Naive thymus-derived CD4-positive, alpha-beta T cell (primary cell): Measurements from ENCODE around the gene EHBP1L1. TPM values are rescaled to one million over a fixed set of nuclear protein-coding genes. Genes with fewer than 3 reads are reported as not detected.

Experiments used
- ATAC-seq: fragments of 150-1000 bp; cut with Tn5 transposase; 2 replicates; pipeline ENCODE4 v1.10.0; 2021; ENCODE audit warnings: mild to moderate bottlenecking, moderate library complexity
- CTCF ChIA-PET: fragments of 350-600 bp; sonication (Branson Sonifier 250); formaldehyde crosslinking; loops from one replicate; lab custom pipeline; 2021; ENCODE audit warnings: antibody characterized with exemption; lab: Charles Lee
- POLR2A ChIA-PET: fragments of 350-600 bp; sonication (Branson Sonifier 250); formaldehyde crosslinking; loops from one replicate; lab custom pipeline; 2021; ENCODE audit warnings: antibody characterized with exemption, inconsistent platforms; lab: Charles Lee
- DNase-seq, 9 donors: peaks; one replicate each; pipeline versions ENCODE4 v3.0.0 to v3.0.0-alpha.2; 2020 to 2022; ENCODE audit warnings: mixed read lengths in 1 of 9
- H3K27ac ChIP-seq: one replicate; pipeline ENCODE4 v1.7.0; 2013; ENCODE audit warnings: mild to moderate bottlenecking, low read depth, low read length, moderate library complexity
- H3K27me3 ChIP-seq, 2 donors: one replicate each; pipeline ENCODE4 v1.7.0; 2013; ENCODE audit warnings: low read length in 2 of 2, mild to moderate bottlenecking in 2 of 2, moderate library complexity in 2 of 2; ENCODE audit not compliant: control insufficient read depth in 2 of 2, insufficient read depth in 2 of 2
- H3K36me3 ChIP-seq, 3 experiments: 1 replicate in 2 of 3; 2 replicates in 1 of 3; pipeline ENCODE4 v1.7.0; 2013; ENCODE audit warnings: low read length in 3 of 3, mild to moderate bottlenecking in 3 of 3, moderate library complexity in 1 of 3; ENCODE audit not compliant: insufficient read depth in 3 of 3, control insufficient read depth in 2 of 3
- H3K4me1 ChIP-seq, 2 donors: one replicate each; pipeline ENCODE4 v1.7.0; 2013; ENCODE audit warnings: low read length in 2 of 2, mild to moderate bottlenecking in 2 of 2, moderate library complexity in 1 of 2; ENCODE audit not compliant: control insufficient read depth in 2 of 2, insufficient read depth in 2 of 2
- H3K4me3 ChIP-seq: 2 replicates; pipeline ENCODE4 v1.7.0; 2013; ENCODE audit warnings: mild to moderate bottlenecking, low read length
- H3K9me3 ChIP-seq, 3 experiments: 1 replicate in 2 of 3; 2 replicates in 1 of 3; pipeline ENCODE4 v1.7.0; 2013; ENCODE audit warnings: low read length in 3 of 3; ENCODE audit not compliant: control insufficient read depth in 2 of 3
- H3K27ac Mint-ChIP-seq, 9 donors: one replicate each; pipeline ENCODE4 v1.8.0; 2020 to 2022; ENCODE audit warnings: mixed read lengths in 9 of 9, mild to moderate bottlenecking in 8 of 9, moderate library complexity in 5 of 9, inconsistent platforms in 2 of 9
- H3K27me3 Mint-ChIP-seq, 5 donors: one replicate each; pipeline ENCODE4 v1.8.0; 2021 to 2022; ENCODE audit warnings: mixed read lengths in 5 of 5, mild to moderate bottlenecking in 1 of 5
- H3K36me3 Mint-ChIP-seq, 5 donors: one replicate each; pipeline ENCODE4 v1.8.0; 2020 to 2022; ENCODE audit warnings: mixed read lengths in 5 of 5, mild to moderate bottlenecking in 3 of 5, inconsistent platforms in 1 of 5
- H3K4me1 Mint-ChIP-seq, 7 donors: one replicate each; pipeline ENCODE4 v1.8.0; 2020 to 2022; ENCODE audit warnings: mixed read lengths in 7 of 7, mild to moderate bottlenecking in 3 of 7, inconsistent platforms in 1 of 7
- H3K4me3 Mint-ChIP-seq, 10 donors: one replicate each; pipeline ENCODE4 v1.8.0; 2020 to 2022; ENCODE audit warnings: mild to moderate bottlenecking in 10 of 10, mixed read lengths in 10 of 10, moderate library complexity in 6 of 10, inconsistent platforms in 2 of 10
- H3K9me3 Mint-ChIP-seq, 11 donors: one replicate each; pipeline ENCODE4 v1.8.0; 2020 to 2022; ENCODE audit warnings: mixed read lengths in 11 of 11, mild to moderate bottlenecking in 4 of 11, inconsistent platforms in 1 of 11, moderate library complexity in 1 of 11
- intact Hi-C, 2 donors: fragments of 100-400 bp; cut with micrococcal nuclease; formaldehyde crosslinking; loops; one replicate each; pipeline ENCODE4 v1.15.1; 2023
- polyA plus RNA-seq, 2 donors: library from polyadenylated mRNA; unstranded; fragments of 300-500 nt; fragmentation: Illumina TruSeq; gene quantifications; one replicate each; pipeline ENCODE4 v1.2.3, GENCODE V29; 2021
- total RNA-seq, 6 experiments: library from RNA in 5 of 6; stranded (reverse) in 5 of 6; gene quantifications; 1 replicate in 5 of 6; 2 replicates in 1 of 6; pipeline ENCODE4 v1.2.3 and lab custom pipeline; 2021 to 2026

EHBP1L1 gene
- total and polyA plus RNA-seq, 7 experiments from 2014 or later = 12.3 to 207 (median 121) TPM

DNA sequence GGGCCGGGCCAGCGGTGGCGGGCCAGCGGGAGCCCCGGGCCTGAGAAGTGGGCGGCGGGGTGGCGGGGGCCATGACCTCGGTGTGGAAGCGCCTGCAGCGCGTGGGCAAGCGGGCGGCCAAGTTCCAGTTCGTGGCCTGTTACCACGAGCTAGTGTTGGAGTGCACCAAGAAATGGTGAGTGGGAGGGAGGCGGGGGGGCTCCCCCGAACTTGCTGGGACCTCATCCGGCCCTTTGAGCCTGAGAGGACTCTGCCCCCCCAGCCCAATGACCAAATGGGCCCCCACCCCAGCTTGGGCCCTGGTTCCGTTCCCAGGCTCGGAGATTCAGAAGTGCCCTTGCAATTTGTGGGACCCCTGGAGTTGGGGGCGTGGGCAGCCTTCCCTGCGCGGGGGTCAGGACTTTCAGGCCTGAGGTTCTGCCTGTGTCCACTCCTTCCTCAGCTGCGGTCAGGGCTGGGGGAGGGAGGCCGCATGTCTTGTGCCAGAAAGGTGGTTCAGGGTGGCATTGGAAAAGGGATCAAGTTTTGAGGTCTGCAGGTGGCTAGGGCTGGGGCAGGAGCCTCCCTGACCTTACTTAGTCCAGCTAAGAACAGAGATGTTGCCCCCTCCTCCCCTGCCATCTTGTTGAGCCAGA is 496 bp downstream of the EHBP1L1 start:
- H3K9me3 ChIP-seq = no peaks in the 10 kb centered on the region
- H3K4me1 ChIP-seq = peaks cover 41% of the 10 kb centered on the region in 2 donors
- H3K36me3 ChIP-seq = peaks cover 10 to 33% (median 12%) of the 10 kb centered on the region in 3 experiments
- peak overlapping the region; percentile 75 for H3K4me3 ChIP-seq
- POLR2A ChIA-PET = interaction anchor here (0.7 to 4.2 kb wide), 23 partner anchors 10 to 193 kb away, joined by 3 to 61 read pairs (median 6); partner anchors contain the start of genes KCNK7, LTBP3, MALAT1 and MAP3K11
- Mint-ChIP-seq H3K27me3 (no peaks in the 10 kb centered on the region), H3K9me3 (peaks cover 0 to 1% (median 0%) of the 10 kb centered on the region in 11 donors), H3K36me3 (peaks cover 0 to 20% (median 0%) of the 10 kb centered on the region in 5 donors), H3K4me1 (peaks cover 23 to 54% (median 41%) of the 10 kb centered on the region in 7 donors), H3K4me3 (peak overlapping the region; percentile 71 to 99 (median 84)), H3K27ac (peak overlapping the region; percentile 28 to 90 (median 78))
- CTCF ChIA-PET = interaction anchor here (0.6 to 3.9 kb wide), 10 partner anchors 10 to 283 kb away, joined by 3 to 36 read pairs (median 6); partner anchors contain the start of gene MUS81
- intact Hi-C loops = no loop called here
- peak in 1 of 9 donors; percentile 30 for DNase-seq
- ATAC-seq = no peak
- H3K27ac ChIP-seq = peak overlapping the region; percentile 96
- no peaks in the 10 kb centered on the region for H3K27me3 ChIP-seq

- no peaks in the 10 kb centered on the region for H3K27me3 Mint-ChIP-seq
- intact Hi-C loops = no loop called here
Observed at GRCh38 chr11:65576867-65577755, 1.3 kb downstream of the EHBP1L1 start.

GRCh38 chr11:65577756-65578109 is 1.9 kb downstream of the EHBP1L1 start:
- ChIA-PET CTCF (interaction anchor here (1.9 to 3.9 kb wide), 3 partner anchors 11 to 36 kb away, joined by 7 to 36 read pairs (median 14); no protein-coding TSS in a partner anchor), POLR2A (interaction anchor here (0.8 to 4.2 kb wide), 9 partner anchors 11 to 156 kb away, joined by 3 to 61 read pairs (median 7); partner anchors contain the start of genes MAP3K11, NEAT1 and PCNX3)
- Histone ChIP-seq H3K4me3 (peak overlapping the region; percentile 75), H3K9me3 (no peaks in the 10 kb centered on the region), H3K36me3 (peaks cover 10 to 45% (median 17%) of the 10 kb centered on the region in 3 experiments), H3K4me1 (peaks cover 32% of the 10 kb centered on the region in 2 donors), H3K27me3 (no peaks in the 10 kb centered on the region), H3K27ac (peak overlapping the region; percentile 96)
- H3K27me3 Mint-ChIP-seq = no peaks in the 10 kb centered on the region
- H3K4me1 Mint-ChIP-seq = peaks cover 19 to 48% (median 38%) of the 10 kb centered on the region in 7 donors
- no peak for ATAC-seq
- peak overlapping the region in 8 of 9 donors; percentile 8 to 88 (median 75) for H3K27ac Mint-ChIP-seq
- DNase-seq = no peak
- H3K9me3 Mint-ChIP-seq = peaks cover 0 to 1% (median 0%) of the 10 kb centered on the region in 11 donors
- intact Hi-C loops = no loop called here
- H3K36me3 Mint-ChIP-seq = peaks cover 0 to 19% (median 8%) of the 10 kb centered on the region in 5 donors
- H3K4me3 Mint-ChIP-seq = peak overlapping the region; percentile 57 to 99 (median 75)

More at GRCh38 chr11:65576867-65577755, 1.3 kb downstream of the EHBP1L1 start:
- Histone ChIP-seq H3K4me3 (peak overlapping the region; percentile 75), H3K4me1 (peaks cover 33 to 34% of the 10 kb centered on the region in 2 donors), H3K27me3 (no peaks in the 10 kb centered on the region), H3K27ac (peak overlapping the region; percentile 96), H3K36me3 (peaks cover 10 to 41% (median 17%) of the 10 kb centered on the region in 3 experiments), H3K9me3 (no peaks in the 10 kb centered on the region)
- ATAC-seq (peak; percentile 50), DNase-seq (peak in 1 of 9 donors; percentile 45)
- Mint-ChIP-seq H3K4me3 (peak overlapping the region; percentile 71 to 99 (median 84)), H3K4me1 (peaks cover 23 to 47% (median 39%) of the 10 kb centered on the region in 7 donors), H3K9me3 (peaks cover 0 to 1% (median 0%) of the 10 kb centered on the region in 11 donors), H3K27ac (peak overlapping the region; percentile 28 to 90 (median 78)), H3K36me3 (peaks cover 0 to 19% (median 5%) of the 10 kb centered on the region in 5 donors)
- ChIA-PET POLR2A (interaction anchor here (0.8 to 4.2 kb wide), 21 partner anchors 11 to 194 kb away, joined by 3 to 61 read pairs (median 6); partner anchors contain the start of genes KCNK7, LTBP3, MALAT1 and MAP3K11), CTCF (interaction anchor here (0.6 to 3.9 kb wide), 7 partner anchors 11 to 283 kb away, joined by 3 to 36 read pairs (median 6); partner anchors contain the start of gene MUS81)

GRCh38 chr11:65578134-65578533 is 2.3 kb downstream of the EHBP1L1 start:
- Histone ChIP-seq H3K4me1 (peaks cover 30% of the 10 kb centered on the region in 2 donors), H3K9me3 (no peaks in the 10 kb centered on the region), H3K36me3 (peaks cover 10 to 49% (median 17%) of the 10 kb centered on the region in 3 experiments), H3K4me3 (no peak overlapping the region), H3K27ac (peak overlapping the region; percentile 96), H3K27me3 (no peaks in the 10 kb centered on the region)
- ChIA-PET CTCF (interaction anchor here (1.9 to 3.9 kb wide), 2 partner anchors 10 to 36 kb away, joined by 7 to 36 read pairs; no protein-coding TSS in a partner anchor), POLR2A (interaction anchor here (1.3 to 4.2 kb wide), 5 partner anchors 10 to 70 kb away, joined by 3 to 61 read pairs (median 26); partner anchors contain the start of genes MAP3K11 and PCNX3)
- ATAC-seq (no peak), DNase-seq (no peak)
- Mint-ChIP-seq H3K27ac (peak overlapping the region; percentile 8 to 88 (median 74)), H3K4me3 (peak overlapping the region; percentile 57 to 99 (median 75)), H3K27me3 (no peaks in the 10 kb centered on the region), H3K9me3 (no peaks in the 10 kb centered on the region), H3K4me1 (peaks cover 19 to 46% (median 38%) of the 10 kb centered on the region in 7 donors), H3K36me3 (peaks cover 0 to 17% (median 10%) of the 10 kb centered on the region in 5 donors)
- intact Hi-C loops = no loop called here

DNA sequence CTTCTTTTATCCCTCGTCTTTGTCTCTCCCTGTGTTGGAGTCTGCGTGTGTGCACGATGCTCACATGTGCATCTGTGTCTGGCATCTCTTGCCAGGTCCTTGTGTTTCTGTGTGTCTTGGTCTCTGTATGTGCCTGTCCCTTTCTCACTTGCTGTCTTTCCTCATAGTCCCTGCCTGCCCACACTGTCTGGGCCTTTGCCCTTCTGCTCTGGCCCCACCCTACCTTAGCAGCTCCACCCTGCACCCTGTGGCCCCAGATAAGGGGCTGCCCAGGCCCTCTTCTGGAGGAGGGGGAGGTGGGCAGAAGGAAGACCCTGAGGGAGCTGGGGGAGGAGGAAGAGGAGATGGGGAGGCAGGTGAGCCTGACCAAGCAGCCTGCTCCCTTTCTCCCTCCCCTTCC is 2.8 kb downstream of the EHBP1L1 start:
- no peaks in the 10 kb centered on the region for H3K9me3 ChIP-seq
- Mint-ChIP-seq H3K27me3 (no peaks in the 10 kb centered on the region), H3K27ac (peak overlapping the region; percentile 8 to 88 (median 74)), H3K9me3 (no peaks in the 10 kb centered on the region), H3K4me1 (peaks cover 19 to 43% (median 38%) of the 10 kb centered on the region in 7 donors), H3K4me3 (peak overlapping the region; percentile 55 to 99 (median 72)), H3K36me3 (peaks cover 0 to 14% (median 10%) of the 10 kb centered on the region in 5 donors)
- intact Hi-C loops = no loop called here
- peaks cover 25 to 29% of the 10 kb centered on the region in 2 donors for H3K4me1 ChIP-seq
- CTCF ChIA-PET = no interaction called here
- H3K27me3 ChIP-seq = no peaks in the 10 kb centered on the region
- no peak overlapping the region for H3K4me3 ChIP-seq
- H3K36me3 ChIP-seq = peaks cover 10 to 51% (median 17%) of the 10 kb centered on the region in 3 experiments
- ATAC-seq (no peak), DNase-seq (no peak)
- peak overlapping the region; percentile 96 for H3K27ac ChIP-seq
- POLR2A ChIA-PET = interaction anchor here (0.6 to 4.2 kb wide), 2 partner anchors 38 to 103 kb away, joined by 3 to 29 read pairs; no protein-coding TSS in a partner anchor
